Stimulated activated CD8-positive, alpha-beta memory T cell treated with anti-CD3 and anti-CD28 coated beads, Interleukin-12 subunit alpha, Interleukin-12 subunit beta, amount 100 ng/mL, for 1 hour (primary cell): ENCODE results near the gene ECI2.
A peak's percentile ranks its signal among the peaks of the same experiment; 100 is the strongest.
"Not testable (repeated sequence)": the region's sequence is repeated elsewhere in the genome, so short reads cannot be mapped to it uniquely, and the experiment has no call there.

Source experiments
- DNase-seq: peaks from one replicate; pipeline ENCODE4 v3.0.0-alpha.2; 2020; ENCODE audit warnings: low read depth

Gene ECI2

DNA sequence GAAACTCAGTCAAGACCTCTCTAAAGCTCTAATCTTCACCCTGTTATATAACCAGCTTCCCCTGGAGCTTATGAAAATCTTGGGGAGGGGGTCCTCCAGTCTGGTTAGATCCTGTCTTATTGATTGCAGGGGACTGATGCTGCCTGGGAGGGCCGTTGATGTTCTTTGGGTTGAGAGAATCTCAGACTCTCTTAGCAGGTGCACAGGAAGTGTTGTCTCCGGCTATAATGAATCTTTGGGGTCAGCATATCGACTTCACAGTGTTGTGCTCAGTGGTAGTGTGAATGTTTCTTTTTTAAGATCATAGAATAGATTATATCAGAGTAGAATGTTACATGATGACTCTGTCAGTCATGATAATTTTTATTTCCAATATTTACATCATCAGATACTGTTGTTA, 2.8 kb upstream of the ECI2 start:
- DNase-seq, result no peak

DNA sequence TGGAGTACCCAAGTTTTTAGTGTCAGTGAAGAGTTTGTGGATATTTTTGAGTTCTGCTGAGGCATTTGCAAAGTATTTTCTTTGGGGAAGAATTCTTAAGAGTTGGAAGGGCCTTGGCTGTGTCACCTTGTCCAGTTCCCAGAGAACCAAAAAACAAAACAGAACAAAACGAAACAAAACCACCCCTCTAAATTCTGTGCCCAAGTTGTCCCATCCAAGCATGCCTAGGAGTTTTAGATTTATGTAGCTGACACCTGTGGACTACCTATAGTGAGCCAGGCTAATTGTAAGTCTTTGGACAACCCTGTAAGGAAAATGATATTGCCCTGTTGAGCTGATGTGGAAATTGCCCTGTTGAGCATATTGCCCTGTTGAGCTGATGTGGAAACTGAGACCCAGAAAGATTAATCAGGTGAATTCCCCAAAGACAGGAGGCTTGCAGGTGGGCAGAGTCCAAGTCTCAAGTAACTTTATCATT, 1.0 kb upstream of the ECI2 start:
- no peak for DNase-seq

DNA sequence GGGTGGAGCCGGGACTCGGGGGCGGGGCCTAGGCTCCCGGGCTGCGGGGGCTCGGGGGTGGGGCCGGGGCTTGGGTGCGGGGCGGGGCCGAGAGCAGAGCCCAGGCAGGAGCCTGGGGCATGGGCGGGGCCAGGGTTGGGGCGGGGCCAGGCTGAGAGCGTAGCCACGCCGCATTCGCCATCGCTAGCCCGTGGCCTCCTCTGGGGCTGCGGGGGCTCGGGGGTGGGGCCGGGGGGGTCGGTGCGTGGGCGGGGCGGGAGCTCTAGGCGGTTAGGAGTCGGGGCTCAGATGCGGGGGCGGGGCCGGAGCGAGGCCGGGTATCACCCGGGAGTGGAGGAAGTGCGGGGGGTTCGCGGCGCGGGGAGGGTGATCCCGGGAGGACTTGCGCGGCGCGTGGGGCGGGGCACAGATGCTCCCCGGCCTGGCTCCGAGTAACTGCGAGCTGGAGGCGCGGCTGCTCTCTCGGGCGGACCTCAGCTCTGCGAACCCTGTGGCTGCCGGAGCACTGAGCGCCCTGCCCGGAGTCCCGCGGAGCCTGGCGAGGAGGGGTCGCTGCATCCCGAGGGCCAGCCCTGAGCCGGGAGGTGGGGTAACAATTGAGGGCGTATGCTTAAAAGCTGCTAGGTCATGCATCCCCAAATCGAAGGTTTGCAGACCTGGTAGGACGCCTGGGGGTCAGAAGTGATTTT, 434 bp upstream of the ECI2 start:
- DNase-seq, result peak; percentile 83

DNA sequence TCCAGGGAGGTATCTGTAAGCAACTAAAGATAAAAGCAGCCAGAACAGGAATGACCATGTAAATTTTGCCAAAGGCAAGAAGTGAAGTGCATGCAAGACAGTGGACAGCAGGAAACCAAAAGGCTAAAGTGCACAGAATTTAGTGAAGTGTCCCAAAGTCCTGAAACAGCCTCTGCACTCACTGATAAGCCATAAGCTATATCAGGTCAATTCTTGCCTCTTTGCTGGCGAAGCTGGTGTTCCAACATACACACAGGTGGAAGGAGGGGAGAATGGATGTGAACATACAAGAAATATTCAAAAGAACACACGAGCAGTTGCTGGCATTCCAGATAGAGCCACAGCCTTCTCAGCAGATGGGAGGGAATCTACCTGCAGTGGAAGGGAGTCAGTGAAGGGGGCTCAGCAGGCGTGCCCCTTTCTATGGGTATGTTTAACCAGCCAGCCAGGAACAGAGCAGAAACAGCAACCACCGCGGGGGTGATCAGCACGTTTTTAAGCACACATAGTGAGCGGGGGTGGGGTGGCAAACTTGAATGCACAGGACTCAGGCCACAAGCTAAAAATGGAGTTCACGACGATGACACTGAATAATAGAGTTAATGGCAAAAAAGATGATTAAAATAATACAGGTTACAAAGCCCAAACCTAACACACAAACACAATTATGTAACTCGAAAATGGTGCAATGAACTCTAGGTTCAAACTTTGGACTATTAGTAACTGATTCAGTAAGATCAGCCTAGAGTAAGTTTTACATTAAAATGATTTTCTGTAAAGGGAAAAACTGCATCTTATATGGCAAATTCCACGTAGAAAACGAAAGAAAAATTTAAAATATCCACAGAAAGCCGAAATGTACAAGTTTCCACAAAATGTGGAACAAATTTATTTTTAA, 1.2 kb downstream of the ECI2 start:
- no peak for DNase-seq

DNA sequence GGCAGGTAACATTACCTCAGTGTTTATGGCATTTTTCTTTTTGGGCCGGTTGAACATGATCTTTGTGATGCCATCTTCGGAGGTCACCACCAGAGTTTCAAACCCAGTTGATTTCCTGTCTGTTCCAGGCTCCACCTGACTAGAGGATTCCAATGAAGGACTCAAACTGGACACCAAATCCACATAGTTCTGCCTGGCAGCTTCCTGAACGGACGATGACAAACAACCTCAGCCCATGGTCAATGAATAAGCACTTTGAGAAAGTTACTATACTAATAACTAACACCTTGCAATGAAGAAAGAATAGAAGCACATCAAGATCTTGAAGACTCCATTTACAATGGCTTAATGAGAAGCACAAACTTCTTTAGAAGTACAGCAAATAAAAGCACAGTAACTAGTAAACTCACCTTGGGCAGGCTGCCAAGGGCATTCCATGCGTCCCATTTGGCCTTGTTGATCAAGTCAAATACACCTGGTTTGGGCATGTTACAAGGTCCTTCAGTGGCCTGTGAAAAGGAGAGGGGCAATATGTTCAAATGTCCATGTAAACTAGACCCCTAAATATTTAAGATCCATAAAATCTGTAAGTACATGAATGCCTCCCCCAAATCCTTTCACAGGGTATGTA, 4.9 kb downstream of the ECI2 start:
- no peak for DNase-seq

DNA sequence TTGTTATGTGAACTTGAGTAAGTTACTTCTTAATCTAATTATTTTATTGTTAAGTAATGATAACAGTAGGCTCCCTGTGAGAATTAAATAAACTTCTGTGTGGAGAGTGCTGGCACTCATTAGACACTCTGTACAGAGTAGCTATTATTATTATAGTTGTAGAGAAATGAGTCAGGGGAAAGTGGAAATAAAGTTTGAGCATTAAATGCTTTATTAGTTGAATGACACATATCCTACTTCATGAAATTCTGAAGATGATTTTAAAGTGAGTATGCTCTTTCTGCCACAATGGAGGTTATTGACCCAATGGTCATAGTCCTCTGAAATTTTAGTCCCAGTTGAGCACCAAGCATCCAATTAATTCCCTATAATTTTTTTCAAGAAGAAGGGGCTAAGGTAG, 5.9 kb downstream of the ECI2 start:
- DNase-seq, result no peak

DNA sequence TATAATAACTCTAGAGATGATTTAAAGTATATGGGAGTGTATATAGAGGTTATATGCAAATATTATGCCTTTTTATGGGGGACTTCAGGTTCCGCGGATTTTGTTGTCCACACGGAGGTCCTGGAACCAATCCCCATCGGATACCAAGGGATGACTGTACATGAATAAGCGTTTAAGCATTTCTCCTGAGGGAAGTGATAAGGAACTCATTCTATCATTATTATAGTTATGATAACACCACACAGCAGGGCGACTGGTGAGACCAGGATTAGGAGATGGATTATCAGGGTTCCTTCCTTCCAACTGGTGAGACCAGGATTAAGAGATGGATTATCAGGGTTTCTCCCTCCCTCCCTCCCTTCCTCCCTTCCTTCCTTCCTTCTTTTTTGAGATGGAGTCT, 6.6 kb downstream of the ECI2 start:
- no peak for DNase-seq

DNA sequence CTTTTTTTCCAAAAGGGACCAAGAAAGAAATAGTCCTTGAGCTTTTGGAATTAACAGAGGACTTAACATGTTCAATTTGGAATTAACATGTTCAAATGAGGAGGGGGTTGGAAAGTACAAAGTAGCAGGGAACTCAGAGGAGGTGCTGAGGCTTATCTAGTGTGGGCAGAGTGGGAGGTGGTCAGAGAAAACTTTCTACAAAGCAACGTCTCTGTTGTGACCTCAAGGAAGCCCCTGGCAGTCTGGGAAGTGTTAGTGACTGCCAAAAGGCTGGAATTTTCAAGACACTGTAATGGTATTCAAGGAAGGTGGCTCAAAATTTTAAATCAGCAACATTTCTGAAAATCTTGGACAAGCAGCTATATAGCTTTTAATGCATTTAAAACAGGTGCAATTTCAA, 7.3 kb downstream of the ECI2 start:
- no peak for DNase-seq

DNA sequence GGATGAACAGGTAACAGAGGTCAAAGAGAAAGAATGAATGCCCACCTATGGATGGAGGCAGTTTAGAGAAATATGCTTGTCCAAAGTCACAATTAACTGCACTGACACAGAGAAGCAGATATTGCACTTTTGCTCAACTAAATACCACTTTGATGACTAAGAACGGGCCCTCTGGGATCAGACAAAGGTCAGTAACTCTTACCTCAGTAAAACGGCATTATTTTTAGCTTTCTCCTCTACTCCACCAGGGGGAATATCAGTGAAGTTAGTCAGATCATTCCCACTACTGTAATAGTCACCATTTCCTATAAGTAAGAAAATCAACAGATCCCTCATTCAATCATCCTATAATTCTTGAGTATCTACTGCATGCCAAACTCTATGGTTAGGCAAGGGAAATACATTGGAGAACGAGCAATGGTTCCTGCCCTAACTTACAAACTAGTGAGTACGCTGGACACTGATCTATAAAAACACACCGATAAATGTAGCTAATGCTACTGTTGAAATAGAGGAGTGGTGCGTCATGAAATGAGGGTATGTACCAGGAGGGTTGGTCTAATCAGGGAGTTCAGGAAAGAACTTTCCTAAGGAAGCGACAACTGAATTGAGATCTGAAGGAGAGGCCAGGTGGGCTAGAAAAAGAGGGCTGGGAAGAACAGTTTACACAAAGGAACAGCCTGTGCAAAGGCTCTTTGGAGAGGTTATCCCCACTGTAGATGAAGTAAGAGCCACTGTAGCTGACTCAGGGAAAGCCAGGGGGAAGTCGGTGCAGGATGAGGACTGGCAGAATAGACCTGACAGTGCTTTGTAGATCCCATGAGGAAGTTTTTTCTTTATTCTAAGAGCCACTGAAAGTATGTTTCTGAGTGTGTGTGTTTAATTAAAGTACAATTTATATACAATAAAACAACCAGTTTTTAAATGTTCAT, 9.2 kb downstream of the ECI2 start:
- DNase-seq, result no peak

DNA sequence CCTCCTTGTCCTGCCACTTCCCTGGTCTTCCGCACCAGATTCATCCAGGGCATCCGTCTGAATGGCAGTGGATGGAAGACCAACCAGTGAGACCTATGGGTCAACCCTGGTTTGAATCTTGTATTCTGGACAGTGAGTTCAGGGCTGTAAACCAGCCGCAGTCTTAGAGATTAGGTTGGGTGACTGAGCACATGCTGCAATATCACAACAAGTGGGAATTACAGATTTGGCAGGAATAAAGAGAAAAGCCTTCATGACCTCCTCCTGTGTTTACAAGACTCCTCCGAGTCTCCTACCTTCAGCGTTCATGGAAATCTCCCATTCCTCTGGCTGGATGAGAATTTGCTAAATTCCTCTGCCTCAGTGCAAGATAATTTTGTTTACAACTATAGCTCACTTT, 9.9 kb downstream of the ECI2 start:
- DNase-seq, result no peak

DNA sequence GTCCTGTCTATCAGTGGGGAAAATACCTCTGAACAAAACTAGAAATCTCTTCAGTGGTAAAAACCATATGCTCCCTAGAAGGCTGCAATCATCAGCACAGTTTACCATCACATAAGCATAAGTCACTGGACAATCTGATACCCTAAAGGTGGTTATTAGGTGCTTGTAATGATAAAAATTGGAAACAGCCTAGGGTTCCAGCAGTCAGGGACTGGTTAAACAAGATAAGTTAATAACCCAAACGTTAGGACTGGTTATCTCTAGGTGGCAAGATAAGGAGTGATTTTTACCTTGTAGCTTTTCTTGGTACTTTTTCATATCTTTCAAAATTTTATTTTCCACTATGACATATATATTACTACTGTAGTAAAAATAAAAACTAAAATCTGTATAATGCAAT, 11.0 kb downstream of the ECI2 start:
- DNase-seq, result no peak

DNA sequence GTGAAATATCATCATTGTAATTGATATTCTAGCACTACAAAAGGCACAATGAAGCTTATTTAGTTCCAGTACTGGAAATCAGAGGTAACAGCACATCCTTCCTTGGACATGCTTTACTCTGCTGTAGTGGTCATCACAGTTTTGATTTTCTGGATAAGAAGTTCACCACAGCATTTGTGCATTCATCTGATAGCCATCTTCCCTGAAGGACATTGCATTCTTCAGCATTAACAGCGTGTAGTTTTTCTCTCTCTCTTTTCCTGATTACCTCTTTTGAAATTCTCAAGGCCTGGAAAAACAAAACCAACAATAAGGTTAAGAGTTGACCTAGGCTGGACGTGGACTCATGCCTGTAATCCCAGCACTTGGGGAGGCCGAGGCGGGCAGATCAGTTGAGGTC, 19.6 kb downstream of the ECI2 start:
- DNase-seq, result no peak

DNA sequence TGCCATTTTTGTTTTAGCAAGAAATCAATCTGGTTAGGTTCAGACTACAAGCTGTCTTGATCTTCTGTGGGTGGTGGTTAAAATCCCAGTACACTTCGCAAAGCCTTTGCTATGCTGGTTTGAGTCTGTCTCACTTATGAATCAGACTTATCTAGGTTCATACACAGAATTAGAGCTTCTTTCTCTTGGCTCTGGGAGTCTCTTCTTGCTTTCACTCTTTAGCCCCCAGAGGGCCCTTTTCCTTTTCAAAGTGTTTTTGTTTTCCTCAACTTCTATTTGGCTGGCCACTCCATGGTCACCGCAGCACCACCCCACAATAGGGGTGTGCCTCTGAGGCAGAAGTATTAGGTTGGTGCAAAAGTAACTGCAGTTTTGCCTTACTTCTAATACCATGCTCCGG, 21.3 kb downstream of the ECI2 start:
- DNase-seq, result no peak

DNA sequence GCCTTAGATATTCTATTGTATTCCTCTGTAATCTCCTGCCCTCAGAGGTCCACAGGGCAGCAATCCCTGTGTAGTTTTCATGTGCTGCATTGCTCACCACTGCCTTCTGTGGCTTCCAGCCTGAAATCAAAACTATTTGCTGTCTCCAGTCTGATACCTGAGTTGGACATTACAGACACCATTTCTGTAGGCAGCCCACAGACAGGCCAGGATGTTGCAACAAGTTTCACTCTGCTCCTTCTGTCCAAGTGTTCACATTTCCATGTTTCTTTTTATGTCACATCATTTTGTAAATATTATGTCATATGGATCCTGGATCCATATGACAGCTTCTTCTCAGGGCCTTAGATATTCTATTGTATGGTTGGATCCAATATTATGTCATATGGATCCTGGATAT, 21.7 kb downstream of the ECI2 start:
- DNase-seq, result no peak

DNA sequence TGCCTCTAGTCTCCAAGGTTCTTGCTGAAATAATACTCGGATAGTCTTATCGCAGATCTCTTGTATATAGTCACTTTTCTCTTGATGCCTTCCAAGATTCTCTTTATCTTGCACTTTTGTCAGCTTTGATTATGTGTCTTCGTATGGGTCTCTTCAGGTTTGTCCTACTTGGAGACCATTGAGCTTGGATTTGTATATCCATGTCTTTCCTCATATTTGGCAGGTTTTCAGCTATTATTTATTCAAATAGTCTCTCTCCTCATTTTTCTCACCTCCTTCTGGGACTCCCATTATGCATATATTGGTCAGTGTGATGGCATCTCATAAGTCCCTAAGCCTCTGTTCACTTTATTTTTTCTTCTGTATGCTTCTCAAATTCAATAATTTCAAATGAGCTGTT, 23.0 kb downstream of the ECI2 start:
- DNase-seq, result no peak

DNA sequence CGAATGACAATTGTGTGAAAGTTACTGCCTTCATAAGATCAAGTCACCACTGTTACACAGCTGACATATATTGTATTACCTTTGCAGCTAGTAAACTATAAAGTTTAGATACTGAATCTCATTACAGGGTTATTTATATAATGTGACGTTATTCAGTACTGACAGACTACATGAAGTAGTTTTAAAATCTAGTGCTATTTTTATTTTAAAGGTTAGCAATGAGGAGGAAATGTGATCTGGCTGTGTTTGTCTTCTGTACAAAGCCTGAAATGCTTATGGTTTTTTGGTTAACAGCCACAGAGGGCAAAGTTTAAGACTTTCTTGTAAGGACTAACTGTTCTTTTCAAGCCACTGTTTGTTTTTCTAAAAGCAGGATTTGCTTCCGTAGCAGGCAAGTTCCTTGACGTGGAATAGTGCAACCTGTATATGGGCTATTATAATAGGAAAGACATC, 26.0 kb downstream of the ECI2 start:
- not testable (repeated sequence) for DNase-seq

DNA sequence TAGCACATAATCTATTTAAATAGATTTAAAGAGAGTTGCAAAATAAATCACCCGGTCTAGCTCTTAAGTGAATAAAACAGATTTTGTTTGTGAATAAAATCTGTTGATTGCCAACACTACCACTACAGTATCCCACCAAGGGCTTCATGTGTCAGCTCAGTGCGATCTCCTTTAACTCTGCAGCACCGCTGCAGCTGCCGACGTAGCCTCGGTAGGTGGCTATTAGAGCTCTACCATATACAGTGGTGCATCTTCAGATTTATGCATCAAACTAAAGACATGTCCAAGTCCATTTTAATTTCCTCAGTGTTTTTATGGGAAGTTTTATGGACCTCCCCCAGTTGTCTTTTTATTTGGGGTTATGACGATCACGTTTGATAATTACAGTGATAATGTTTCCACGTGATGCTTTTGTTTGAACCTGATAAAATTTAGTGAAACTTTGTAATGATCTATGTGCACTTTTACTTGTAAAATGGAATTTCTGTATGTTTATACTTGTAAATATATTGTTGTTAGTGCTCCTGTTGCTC, 26.7 kb downstream of the ECI2 start:
- no peak for DNase-seq

DNA sequence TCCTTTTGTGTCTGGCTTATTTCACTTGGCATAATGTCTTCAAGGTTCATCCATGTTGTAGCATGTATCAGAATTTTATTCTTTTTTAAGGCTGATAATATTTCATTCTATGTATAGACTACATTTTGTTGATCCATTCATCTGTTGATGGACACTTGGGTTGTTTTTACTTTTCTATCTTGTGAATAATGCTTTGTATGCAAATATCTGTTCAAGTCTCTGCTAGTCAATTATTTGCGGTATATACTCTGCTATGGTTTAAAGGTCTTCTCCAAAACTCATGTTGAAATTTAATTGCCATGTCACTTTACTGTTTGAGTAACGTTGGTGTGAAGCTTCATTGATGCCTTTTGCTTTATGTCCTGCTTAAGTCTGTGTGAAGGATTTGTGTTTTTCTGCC, 27.5 kb downstream of the ECI2 start:
- DNase-seq, result no peak

DNA sequence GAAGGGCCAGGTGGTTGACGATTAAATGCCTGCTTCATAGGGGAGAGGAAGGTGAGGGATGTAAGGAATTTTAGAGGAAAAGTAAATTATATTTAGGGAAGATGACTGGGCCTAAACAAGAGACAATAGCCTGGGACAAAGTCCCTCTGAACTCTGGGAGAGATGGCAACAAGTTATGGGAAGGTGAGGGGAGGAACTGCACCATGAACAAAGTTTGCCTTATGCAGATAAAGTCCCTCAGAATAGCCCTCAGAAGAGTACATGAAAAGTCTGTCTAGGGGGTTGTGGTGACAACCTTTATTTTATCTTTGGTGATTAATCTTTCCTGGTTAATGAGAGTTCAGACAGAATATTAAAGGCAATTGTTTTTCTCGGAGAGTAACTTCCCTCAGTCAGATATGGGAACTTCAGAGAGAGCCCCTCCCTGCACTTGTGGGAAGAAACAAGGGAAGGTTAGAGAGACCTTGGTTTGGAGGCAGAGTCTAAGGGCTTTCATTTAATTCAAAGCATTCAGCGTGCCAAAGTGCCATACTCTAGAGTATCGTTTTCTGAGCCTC, 29.3 kb downstream of the ECI2 start:
- DNase-seq, result no peak

DNA sequence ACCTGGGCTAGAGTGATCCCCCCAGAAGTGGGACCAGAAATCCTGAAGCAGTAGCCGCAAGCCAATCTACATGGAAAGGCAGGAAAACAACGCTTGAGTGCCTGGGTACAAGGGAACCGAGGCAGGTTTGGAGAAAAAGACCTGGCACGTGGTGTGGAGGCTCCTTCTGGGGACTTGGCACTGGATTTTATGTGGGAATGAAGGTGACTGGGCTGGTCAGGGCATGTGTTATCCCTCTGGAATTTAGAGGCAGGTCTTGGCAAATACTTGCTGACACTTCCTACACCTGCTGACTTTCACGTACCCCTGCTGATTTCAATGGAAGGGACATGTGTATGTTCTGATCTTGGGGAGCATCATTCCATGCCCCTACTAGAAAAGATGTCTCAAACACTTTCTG, 31.4 kb downstream of the ECI2 start:
- no peak for DNase-seq

DNA sequence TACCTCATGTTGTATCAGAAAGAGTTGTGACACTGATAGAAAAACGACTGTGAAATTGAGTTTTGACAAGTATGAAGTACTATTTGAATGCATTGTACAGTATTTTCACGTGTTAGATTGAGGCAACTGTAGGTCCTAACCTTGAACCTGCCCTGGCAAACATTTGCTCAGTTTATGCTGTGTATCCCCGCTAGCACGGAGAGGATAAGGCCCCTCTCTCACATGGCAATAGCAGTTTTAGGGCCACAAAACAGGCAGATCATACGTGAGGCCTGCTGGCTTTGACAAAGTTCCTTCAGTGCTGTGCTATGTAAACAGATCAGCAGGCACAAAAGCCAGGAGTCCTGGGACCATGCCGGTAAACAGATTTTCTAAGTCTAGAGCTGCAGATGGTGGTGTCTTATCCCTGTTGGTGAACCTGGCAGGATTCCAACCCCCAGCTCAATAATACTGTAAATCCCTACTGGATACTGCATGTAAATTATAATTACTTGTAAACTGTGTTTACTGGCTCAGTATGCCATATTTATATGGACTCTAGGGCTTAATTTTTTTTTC, 32.6 kb downstream of the ECI2 start:
- no peak for DNase-seq
